ENCODE results near the gene NAMPT.

GRCh38 chr7:106306256-106306655 is 21.5 kb upstream of the NAMPT start:
- TF ChIP-seq CTCF (IDR thresholded peaks at IDR 0.05), result no peak
- TF ChIP-seq POLR2A (IDR thresholded peaks at IDR 0.05), result no peak
- no peak for TF ChIP-seq EP300 (IDR thresholded peaks at IDR 0.05)

Measured in sigmoid colon (tissue), 4 donors.